PC-9 (cell line): ENCODE measurements around the gene SLCO4A1. TPM values are rescaled to one million over a fixed set of nuclear protein-coding genes. Genes with fewer than 3 reads are reported as not detected.

Experiments
- BruUV-seq: library from RNA; stranded (reverse); fragments of 400-500 nt; replicated peaks from 2 replicates; lab custom pipeline; 2021; lab: Mats Ljungman, UMichigan
- CTCF ChIA-PET: fragments of 300-600 bp; sonication (Branson Sonifier 250); formaldehyde crosslinking; loops from one replicate; lab custom pipeline; 2022; ENCODE audit warnings: antibody characterized with exemption; lab: Charles Lee
- POLR2A ChIA-PET: fragments of 300-600 bp; sonication (Branson Sonifier 250); formaldehyde crosslinking; loops from one replicate; lab custom pipeline; 2022; ENCODE audit warnings: antibody characterized with exemption; ENCODE audit not compliant: unreplicated experiment; lab: Charles Lee
- DNase-seq, 2 experiments: peaks; one replicate each; pipeline versions ENCODE4 v3.0.0 to v3.0.0-alpha.2; 2015 to 2022; ENCODE audit warnings: mixed read lengths in 1 of 2
- H2AFZ ChIP-seq: fragments of 200-600 bp; sonication (generic); 2 replicates; pipeline ENCODE4 v1.8.1; 2017; ENCODE audit warnings: antibody characterized with exemption
- H3F3A ChIP-seq: fragments of 200-600 bp; sonication (generic); 2 replicates; pipeline ENCODE4 v1.8.1; 2017; ENCODE audit warnings: antibody characterized with exemption, mild to moderate bottlenecking, low read depth; ENCODE audit not compliant: insufficient read depth
- H3K27ac ChIP-seq: fragments of 200-600 bp; sonication (generic); 2 replicates; pipeline ENCODE4 v1.6.1; 2016; ENCODE audit warnings: mixed run types
- H3K27me3 ChIP-seq: fragments of 200-600 bp; sonication (generic); 2 replicates; pipeline ENCODE4 v1.6.1; 2016; ENCODE audit warnings: low read depth, mixed run types; ENCODE audit not compliant: insufficient read depth
- H3K36me3 ChIP-seq: fragments of 200-600 bp; sonication (generic); 2 replicates; pipeline ENCODE4 v1.6.1; 2016; ENCODE audit warnings: low read depth, mixed run types
- H3K4me1 ChIP-seq: fragments of 200-600 bp; sonication (generic); replicated peaks from 2 replicates; pipeline ENCODE4 v1.6.1; 2016; ENCODE audit warnings: mixed run types; ENCODE audit not compliant: insufficient read depth
- H3K4me2 ChIP-seq: fragments of 200-600 bp; sonication (generic); 2 replicates; pipeline ENCODE4 v1.6.1; 2017; ENCODE audit warnings: mixed run types
- H3K4me3 ChIP-seq: fragments of 200-600 bp; sonication (generic); 2 replicates; pipeline ENCODE4 v1.6.1; 2016; ENCODE audit warnings: mixed run types
- H3K79me2 ChIP-seq: fragments of 200-600 bp; sonication (generic); 2 replicates; pipeline ENCODE4 v1.6.1; 2017; ENCODE audit warnings: low read depth, mixed run types
- H3K9me2 ChIP-seq: fragments of 200-600 bp; sonication (generic); 2 replicates; pipeline ENCODE4 v1.8.1; 2017; ENCODE audit warnings: mild to moderate bottlenecking; ENCODE audit not compliant: insufficient read depth
- H3K9me3 ChIP-seq: fragments of 200-600 bp; sonication (generic); 2 replicates; pipeline ENCODE4 v1.8.1; 2016; ENCODE audit warnings: low read depth; ENCODE audit not compliant: insufficient read depth
- H4K20me1 ChIP-seq: fragments of 200-600 bp; sonication (generic); 2 replicates; pipeline ENCODE4 v1.8.1; 2017; ENCODE audit not compliant: insufficient read depth
- EZH2 ChIP-seq: fragments of 200-600 bp; sonication (generic); IDR thresholded peaks from 2 replicates; pipeline ENCODE4 v1.8.0; 2017; ENCODE audit warnings: antibody characterized with exemption, low read depth
- intact Hi-C: fragments of 100-400 bp; cut with micrococcal nuclease; formaldehyde crosslinking; loops from one replicate; pipeline ENCODE4 v1.10.0; 2022; ENCODE audit not compliant: unreplicated experiment
- total RNA-seq: library from RNA; stranded (reverse); gene quantifications from 2 replicates; pipeline ENCODE4 v1.2.3, GENCODE V29; 2021
- TF ChIP-seq, protein P1 (sequence below): fragments of 200-600 bp; sonication (generic); conservative IDR thresholded peaks from 2 replicates; pipeline ENCODE4 v1.6.1; 2017; ENCODE audit warnings: mixed run types, antibody characterized with exemption, mild to moderate bottlenecking, moderate library complexity

The SLCO4A1 gene
- total RNA-seq, 1 experiment from 2014 or later = 19.3 TPM

DNA sequence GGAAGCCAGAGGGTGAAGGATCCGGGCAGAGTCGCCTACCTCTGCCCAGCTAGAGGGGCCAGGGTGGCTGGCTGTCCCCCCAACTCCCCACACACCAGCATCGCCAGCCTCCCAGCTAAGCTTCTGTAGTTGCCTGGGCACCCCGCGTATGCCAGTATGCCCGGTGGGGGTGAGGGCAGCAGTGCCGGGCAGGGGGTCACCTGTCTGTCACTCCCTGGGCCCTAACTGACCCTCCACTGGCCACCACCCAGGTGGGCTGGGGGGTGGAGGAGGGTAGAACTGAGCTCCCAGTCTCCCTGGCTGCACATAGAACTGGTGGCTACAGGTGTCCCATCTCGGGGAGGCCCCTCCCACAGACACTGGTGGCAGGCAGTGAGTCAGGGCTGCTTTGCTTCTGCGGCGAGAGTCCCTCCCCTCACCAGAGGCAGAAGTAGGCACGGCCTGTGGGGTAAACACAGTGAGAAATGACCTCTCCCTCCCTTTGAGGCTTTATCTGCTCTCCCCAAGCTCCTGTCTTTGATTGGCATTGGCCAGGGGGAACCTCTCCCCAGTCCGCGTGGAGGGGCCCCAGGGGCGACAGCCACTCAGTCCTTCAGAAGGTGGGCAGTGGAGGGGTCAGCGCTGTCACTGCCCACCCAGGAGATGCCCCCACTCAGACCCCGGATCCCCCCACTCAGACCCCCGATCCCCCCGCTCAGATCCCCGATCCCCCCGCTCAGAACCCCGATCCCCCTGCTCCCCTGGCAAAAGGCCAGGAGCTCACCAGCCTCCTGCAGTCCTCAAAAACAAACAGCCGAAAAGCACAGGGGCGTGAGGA lies 68.8 kb downstream of the SLCO4A1 start:
- H3F3A ChIP-seq = peaks cover 16% of the 10 kb centered on the region; the same call in 1 of the 2 replicates
- CTCF ChIA-PET = interaction anchor here (0.5 kb wide), 1 partner anchor 922 kb away, joined by 3 read pairs; no protein-coding TSS in a partner anchor
- no TSS peak for BruUV-seq
- POLR2A ChIA-PET = no interaction called here
- H3K4me1 ChIP-seq = peaks cover 19% of the 10 kb centered on the region
- H3K4me3 ChIP-seq = peak overlapping the region; percentile 53
- peaks cover 36% of the 10 kb centered on the region for H3K79me2 ChIP-seq
- no peaks in the 10 kb centered on the region; the same call in 1 of the 2 replicates for H4K20me1 ChIP-seq
- no peaks in the 10 kb centered on the region for H3K36me3 ChIP-seq
- H3K4me2 ChIP-seq = peak overlapping the region; percentile 73
- no peak overlapping the region for H2AFZ ChIP-seq
- H3K27me3 ChIP-seq = no peaks in the 10 kb centered on the region
- intact Hi-C loops = no loop called here
- no peaks in the 10 kb centered on the region for H3K9me2 ChIP-seq
- H3K9me3 ChIP-seq = no peaks in the 10 kb centered on the region
- TF ChIP-seq, protein P1, sequence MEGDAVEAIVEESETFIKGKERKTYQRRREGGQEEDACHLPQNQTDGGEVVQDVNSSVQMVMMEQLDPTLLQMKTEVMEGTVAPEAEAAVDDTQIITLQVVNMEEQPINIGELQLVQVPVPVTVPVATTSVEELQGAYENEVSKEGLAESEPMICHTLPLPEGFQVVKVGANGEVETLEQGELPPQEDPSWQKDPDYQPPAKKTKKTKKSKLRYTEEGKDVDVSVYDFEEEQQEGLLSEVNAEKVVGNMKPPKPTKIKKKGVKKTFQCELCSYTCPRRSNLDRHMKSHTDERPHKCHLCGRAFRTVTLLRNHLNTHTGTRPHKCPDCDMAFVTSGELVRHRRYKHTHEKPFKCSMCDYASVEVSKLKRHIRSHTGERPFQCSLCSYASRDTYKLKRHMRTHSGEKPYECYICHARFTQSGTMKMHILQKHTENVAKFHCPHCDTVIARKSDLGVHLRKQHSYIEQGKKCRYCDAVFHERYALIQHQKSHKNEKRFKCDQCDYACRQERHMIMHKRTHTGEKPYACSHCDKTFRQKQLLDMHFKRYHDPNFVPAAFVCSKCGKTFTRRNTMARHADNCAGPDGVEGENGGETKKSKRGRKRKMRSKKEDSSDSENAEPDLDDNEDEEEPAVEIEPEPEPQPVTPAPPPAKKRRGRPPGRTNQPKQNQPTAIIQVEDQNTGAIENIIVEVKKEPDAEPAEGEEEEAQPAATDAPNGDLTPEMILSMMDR = no peak
- no peak for TF ChIP-seq EZH2
- DNase-seq = peak; percentile 81 to 84
- no peak overlapping the region for H3K27ac ChIP-seq

DNA sequence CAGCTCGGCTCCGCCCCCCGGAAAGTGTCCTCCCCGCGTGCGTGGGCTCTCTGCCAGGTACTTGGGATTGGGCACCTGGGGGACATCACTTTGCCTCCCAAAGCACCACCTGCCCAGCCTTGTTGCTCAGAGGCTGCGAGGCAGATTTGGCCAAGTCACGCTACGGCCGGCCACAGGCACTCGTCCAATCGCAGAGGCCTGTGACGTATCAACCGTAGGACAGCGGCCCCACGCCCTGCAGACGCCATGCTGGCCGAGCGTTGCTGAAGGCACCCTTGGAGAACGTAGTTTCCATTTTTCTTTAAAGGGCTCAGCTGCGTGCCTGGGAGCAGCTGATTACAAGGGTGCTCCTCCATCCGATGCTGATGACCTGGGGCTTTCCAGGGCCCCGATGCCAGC lies 69.4 kb downstream of the SLCO4A1 start:
- peaks cover 16% of the 10 kb centered on the region for H3K4me1 ChIP-seq

DNA sequence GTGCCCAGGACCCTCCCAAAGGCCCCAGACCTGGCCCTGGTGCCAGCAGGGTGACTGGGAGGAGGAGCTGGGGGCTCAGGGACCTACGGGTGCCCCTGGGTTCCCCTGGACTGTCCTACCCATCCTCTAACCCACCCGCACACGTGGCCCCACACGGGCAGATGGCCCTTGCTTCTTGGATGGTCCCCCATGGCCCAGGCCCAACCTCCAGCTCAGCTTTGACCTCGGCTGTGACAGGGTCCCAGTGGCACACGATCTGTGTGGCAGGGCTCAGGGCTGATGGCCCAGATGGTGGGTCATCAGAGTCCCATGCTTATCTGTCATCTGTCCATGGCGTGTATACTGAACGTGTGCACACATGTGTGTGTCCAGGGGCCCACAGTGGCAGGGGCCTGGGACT lies 70.3 kb downstream of the SLCO4A1 start:
- Histone ChIP-seq H2AFZ (no peak overlapping the region), H3K79me2 (peaks cover 36% of the 10 kb centered on the region), H4K20me1 (no peaks in the 10 kb centered on the region; the same call in 1 of the 2 replicates), H3K36me3 (no peaks in the 10 kb centered on the region), H3K9me3 (no peaks in the 10 kb centered on the region), H3K27me3 (no peaks in the 10 kb centered on the region), H3K9me2 (no peaks in the 10 kb centered on the region), H3K4me1 (peaks cover 16% of the 10 kb centered on the region), H3K4me3 (no peak overlapping the region), H3K4me2 (no peak overlapping the region), H3F3A (0 out of 2 replicates have a peak, but pooled peaks cover 7% of the 10 kb centered on the region), H3K27ac (no peak overlapping the region)
- TF ChIP-seq, protein P1 = no peak
- no peak for TF ChIP-seq EZH2
- intact Hi-C loops = no loop called here
- DNase-seq = no peak
- no TSS peak for BruUV-seq
- POLR2A ChIA-PET = no interaction called here
- CTCF ChIA-PET = interaction anchor here (0.6 kb wide), 1 partner anchor 28 kb away, joined by 3 read pairs; no protein-coding TSS in a partner anchor

More for the DNA sequence above, 69.4 kb downstream of the SLCO4A1 start:
- Histone ChIP-seq H3K36me3 (no peaks in the 10 kb centered on the region), H3K4me2 (peak overlapping the region; percentile 73), H3K4me3 (0 out of 2 replicates have a peak overlapping the region, but pooled peaks have one; percentile 53), H3K9me2 (no peaks in the 10 kb centered on the region), H4K20me1 (no peaks in the 10 kb centered on the region; the same call in 1 of the 2 replicates), H3K27me3 (no peaks in the 10 kb centered on the region), H2AFZ (no peak overlapping the region), H3K79me2 (peaks cover 36% of the 10 kb centered on the region), H3K27ac (no peak overlapping the region), H3F3A (0 out of 2 replicates have a peak, but pooled peaks cover 11% of the 10 kb centered on the region), H3K9me3 (no peaks in the 10 kb centered on the region)
- TF ChIP-seq EZH2 = no peak
- TF ChIP-seq, protein P1 = no peak
- no peak for DNase-seq
- intact Hi-C loops = no loop called here
- ChIA-PET POLR2A (no interaction called here), CTCF (no interaction called here)
- BruUV-seq = no TSS peak
